ENCODE measurements around the gene TANC2.

TANC2 gene

GRCh38 chr17:63015824-63016223 lies 49.8 kb downstream of the TANC2 start:
- no peak for DNase-seq
